OCI-LY7 (cell line): ENCODE data around the gene TXNIP. TPM values are rescaled to one million over a fixed set of nuclear protein-coding genes. Genes with fewer than 3 reads are reported as not detected.

Source experiments
- BruUV-seq: library from RNA; stranded (reverse); fragments of 400-500 nt; replicated peaks from 2 replicates; lab custom pipeline; 2021; lab: Mats Ljungman, UMichigan
- CTCF ChIA-PET: fragments of 300-600 bp; sonication (Branson Sonifier 250); formaldehyde crosslinking; loops from one replicate; lab custom pipeline; 2022; ENCODE audit warnings: antibody characterized with exemption; ENCODE audit not compliant: unreplicated experiment; lab: Charles Lee
- POLR2A ChIA-PET: fragments of 300-600 bp; sonication (Branson Sonifier 250); formaldehyde crosslinking; loops from one replicate; lab custom pipeline; 2022; ENCODE audit warnings: antibody characterized with exemption; lab: Charles Lee
- DNase-seq: peaks from one replicate; pipeline ENCODE4 v3.0.0-alpha.2; 2015; ENCODE audit warnings: low spot score
- H2AFZ ChIP-seq: fragments of 200-600 bp; sonication (generic), shearing (Covaris generic); 2 replicates; pipeline ENCODE4 v1.6.1; 2014; ENCODE audit warnings: mild to moderate bottlenecking, antibody characterized with exemption, low read length, moderate library complexity
- H3K27ac ChIP-seq: fragments of 200-600 bp; sonication (generic); 2 replicates; pipeline ENCODE4 v1.5.1; 2014; ENCODE audit warnings: mixed run types, low read depth, mild to moderate bottlenecking, moderate library complexity, low read length, inconsistent platforms; ENCODE audit not compliant: poor library complexity, severe bottlenecking
- H3K36me3 ChIP-seq: fragments of 200-600 bp; sonication (generic); 2 replicates; pipeline ENCODE4 v1.6.1; 2014; ENCODE audit warnings: mild to moderate bottlenecking, antibody characterized with exemption, low read length, moderate library complexity, mixed read lengths; ENCODE audit not compliant: insufficient read depth
- H3K4me1 ChIP-seq: fragments of 200-600 bp; sonication (generic); 2 replicates; pipeline ENCODE4 v1.5.1; 2014; ENCODE audit warnings: mild to moderate bottlenecking, low read length; ENCODE audit not compliant: insufficient read depth, poor library complexity, severe bottlenecking
- H3K4me2 ChIP-seq: fragments of 200-600 bp; sonication (generic); 2 replicates; pipeline ENCODE4 v1.6.1; 2014; ENCODE audit warnings: mild to moderate bottlenecking, low read length
- H3K4me3 ChIP-seq: fragments of 200-600 bp; sonication (generic); 2 replicates; pipeline ENCODE4 v1.5.1; 2014; ENCODE audit warnings: mild to moderate bottlenecking, low read depth, low read length; ENCODE audit not compliant: poor library complexity, severe bottlenecking
- H3K79me2 ChIP-seq: fragments of 200-600 bp; sonication (generic); 2 replicates; pipeline ENCODE4 v1.6.1; 2016; ENCODE audit warnings: low read depth, mild to moderate bottlenecking, low read length, moderate library complexity, mixed read lengths; ENCODE audit not compliant: insufficient read depth
- H3K9me2 ChIP-seq: fragments of 200-600 bp; sonication (generic); 2 replicates; pipeline ENCODE4 v1.6.1; 2016; ENCODE audit warnings: mild to moderate bottlenecking, low read length, mixed read lengths; ENCODE audit not compliant: insufficient read depth
- H3K9me3 ChIP-seq: fragments of 200-600 bp; sonication (generic); 2 replicates; pipeline ENCODE4 v1.6.1; 2014; ENCODE audit warnings: mild to moderate bottlenecking, mixed run types, low read length, mixed read lengths
- H4K20me1 ChIP-seq: fragments of 200-600 bp; sonication (generic); 2 replicates; pipeline ENCODE4 v1.6.1; 2014; ENCODE audit warnings: mild to moderate bottlenecking, antibody characterized with exemption, low read length, moderate library complexity, mixed read lengths; ENCODE audit not compliant: insufficient read depth
- CTCF ChIP-seq: fragments of 200-600 bp; sonication (generic); conservative IDR thresholded peaks from 2 replicates; pipeline ENCODE4 v1.5.1; 2014; ENCODE audit warnings: mild to moderate bottlenecking, antibody characterized with exemption, low read length, moderate library complexity, mixed read lengths
- EZH2phosphoT487 ChIP-seq: fragments of 200-600 bp; sonication (generic); IDR thresholded peaks from 2 replicates; pipeline ENCODE4 v1.6.1; 2018; ENCODE audit warnings: low read depth, borderline replicate concordance, mild to moderate bottlenecking, mixed run types, antibody characterized with exemption, low read length, moderate library complexity, mixed read lengths
- intact Hi-C: fragments of 100-400 bp; cut with micrococcal nuclease; formaldehyde crosslinking; loops from one replicate; pipeline ENCODE4 v1.10.0; 2022; ENCODE audit not compliant: unreplicated experiment
- total RNA-seq, 2 experiments: library from RNA; depleted of rRNA in 1 of 2; stranded (reverse); fragments of >200 nt in 1 of 2; shearing (Covaris generic) in 1 of 2; gene quantifications; 2 replicates each; pipeline ENCODE4 v1.2.3, GENCODE V29; 2014 to 2022

TXNIP gene
- total RNA-seq, 2 experiments from 2014 or later, result 50.3 to 144 TPM

GRCh38 chr1:145997016-145997717, 788 bp upstream of the TXNIP start:
- TF ChIP-seq EZH2phosphoT487, result no peak
- no peak for TF ChIP-seq CTCF
- Histone ChIP-seq H3K9me3 (no peaks in the 10 kb centered on the region), H3K4me2 (peak overlapping the region; percentile 97), H3K9me2 (no peaks in the 10 kb centered on the region), H3K4me3 (peak overlapping the region; percentile 81), H3K79me2 (peaks cover 32% of the 10 kb centered on the region; the same call in 1 of the 2 replicates), H3K27ac (peak overlapping the region; percentile 81), H3K4me1 (peaks cover 50% of the 10 kb centered on the region), H2AFZ (peak overlapping the region; percentile 67; the same call in 1 of the 2 replicates), H4K20me1 (no peaks in the 10 kb centered on the region), H3K36me3 (peaks cover 38% of the 10 kb centered on the region)
- ChIA-PET CTCF (interaction anchor here (1.0 to 2.6 kb wide), 2 partner anchors 18 to 33 kb away, joined by 3 to 10 read pairs; partner anchors contain the start of genes ANKRD34A and POLR3GL), POLR2A (interaction anchor here (1.1 to 8.3 kb wide), 8 partner anchors 11 to 139 kb away, joined by 3 to 67 read pairs (median 6); partner anchors contain the start of genes ANKRD34A, LIX1L, PIAS3 and POLR3GL)
- TSS peak; percentile 94 for BruUV-seq
- peak; percentile 75 for DNase-seq
- intact Hi-C loops, result loop anchor here (2.0 to 5.0 kb wide), 2 partner anchors 40 to 70 kb away; partner anchors contain the start of gene RBM8A

GRCh38 chr1:145995964-145996432, 381 bp downstream of the TXNIP start:
- peak overlapping the region; percentile 81 for H3K27ac ChIP-seq
- POLR2A ChIA-PET, result interaction anchor here (0.6 to 8.3 kb wide), 9 partner anchors 10 to 69 kb away, joined by 3 to 67 read pairs (median 5); partner anchors contain the start of genes LIX1L and RBM8A
- H3K9me3 ChIP-seq, result no peaks in the 10 kb centered on the region
- intact Hi-C loops, result loop anchor here (1.0 to 5.0 kb wide), 4 partner anchors 11 to 69 kb away; partner anchors contain the start of gene RBM8A
- H3K79me2 ChIP-seq, result peaks cover 32% of the 10 kb centered on the region; the same call in 1 of the 2 replicates
- peaks cover 43% of the 10 kb centered on the region for H3K36me3 ChIP-seq
- H4K20me1 ChIP-seq, result no peaks in the 10 kb centered on the region
- CTCF ChIA-PET, result interaction anchor here (2.6 kb wide), 1 partner anchor 17 kb away, joined by 10 read pairs; no protein-coding TSS in a partner anchor
- TF ChIP-seq EZH2phosphoT487 (no peak), CTCF (no peak)
- TSS peak; percentile 76 for BruUV-seq
- H3K4me2 ChIP-seq, result peak overlapping the region; percentile 97
- peak overlapping the region; percentile 81 for H3K4me3 ChIP-seq
- peaks cover 50% of the 10 kb centered on the region for H3K4me1 ChIP-seq
- no peak for DNase-seq
- peak overlapping the region; percentile 67; the same call in 1 of the 2 replicates for H2AFZ ChIP-seq
- no peaks in the 10 kb centered on the region for H3K9me2 ChIP-seq
